Measurements from ENCODE around the gene SYCP2.
"Not testable (repeated sequence)": the region's sequence is repeated elsewhere in the genome, so short reads cannot be mapped to it uniquely, and the experiment has no call there.

Gene SYCP2

GRCh38 chr20:59958123-59958522, 24.7 kb upstream of the SYCP2 start, which contains the start of gene CDH26:
TSS of gene CDH26 (plus strand) at chr20:59958423. CDS start at chr20:59958727, 304 bp downstream.
- Histone ChIP-seq H3K36me3 (ENCODE audit: control insufficient read depth in 5 of 5, insufficient read depth in 5 of 5, low read length in 5 of 5) (peaks cover 0 to 6% (median 0%) of the 10 kb centered on the region in 5 donors), H3K9ac (ENCODE audit: low read length in 5 of 5) (no peak within 1 kb of the TSS), H3K27ac (ENCODE audit: low read depth, low read length) (no peak within 1 kb of the TSS), H3K27me3 (ENCODE audit: control insufficient read depth in 5 of 5, insufficient read depth in 4 of 5, low read length in 5 of 5) (no peaks in the 10 kb centered on the region), H3K4me1 (ENCODE audit: control insufficient read depth in 5 of 5, insufficient read depth in 5 of 5, low read length in 5 of 5) (no peaks in the 10 kb centered on the region), H3K9me3 (ENCODE audit: control insufficient read depth in 5 of 5, low read length in 5 of 5) (no peaks in the 10 kb centered on the region), H3K4me3 (ENCODE audit: low read depth in 1 of 5, low read length in 5 of 5) (no peak within 1 kb of the TSS)

DNA sequence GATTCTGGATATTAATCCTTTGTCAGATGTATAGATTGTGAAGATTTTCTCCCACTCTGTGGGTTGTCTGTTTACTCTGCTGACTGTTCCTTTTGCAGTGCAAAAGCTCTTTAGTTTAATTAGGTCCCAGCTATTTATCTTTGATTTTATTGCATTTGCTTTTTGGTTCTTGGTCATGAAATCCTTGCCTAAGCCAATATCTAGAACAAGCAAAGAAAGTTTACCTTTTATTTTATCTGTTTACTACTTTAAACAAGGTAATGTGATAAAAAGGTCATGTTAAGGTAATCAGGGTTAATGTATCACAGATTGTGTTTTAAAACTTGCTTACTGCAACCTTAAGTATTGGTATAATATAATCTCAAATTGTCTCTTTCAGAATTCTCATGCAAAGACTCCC, 24.1 kb upstream of the SYCP2 start:
- not testable (repeated sequence) for H3K27ac ChIP-seq (ENCODE audit: low read depth, low read length); H3K9ac ChIP-seq (ENCODE audit: low read length in 5 of 5); H3K4me1 ChIP-seq (ENCODE audit: control insufficient read depth in 5 of 5, insufficient read depth in 5 of 5, low read length in 5 of 5); H3K36me3 ChIP-seq (ENCODE audit: control insufficient read depth in 5 of 5, insufficient read depth in 5 of 5, low read length in 5 of 5); H3K27me3 ChIP-seq (ENCODE audit: control insufficient read depth in 5 of 5, insufficient read depth in 4 of 5, low read length in 5 of 5); H3K4me3 ChIP-seq (ENCODE audit: low read depth in 1 of 5, low read length in 5 of 5); H3K9me3 ChIP-seq (ENCODE audit: control insufficient read depth in 5 of 5, low read length in 5 of 5)

- peaks cover 2 to 11% (median 5%) of the 10 kb centered on the region in 5 donors for H3K36me3 ChIP-seq (ENCODE audit: control insufficient read depth in 5 of 5, insufficient read depth in 5 of 5, low read length in 5 of 5)
- H3K27ac ChIP-seq (ENCODE audit: low read depth, low read length) = no peak overlapping the region
- H3K27me3 ChIP-seq (ENCODE audit: control insufficient read depth in 5 of 5, insufficient read depth in 4 of 5, low read length in 5 of 5) = no peaks in the 10 kb centered on the region
These were observed 21.8 kb upstream of the SYCP2 start for GRCh38 chr20:59955131-59955796.

DNA sequence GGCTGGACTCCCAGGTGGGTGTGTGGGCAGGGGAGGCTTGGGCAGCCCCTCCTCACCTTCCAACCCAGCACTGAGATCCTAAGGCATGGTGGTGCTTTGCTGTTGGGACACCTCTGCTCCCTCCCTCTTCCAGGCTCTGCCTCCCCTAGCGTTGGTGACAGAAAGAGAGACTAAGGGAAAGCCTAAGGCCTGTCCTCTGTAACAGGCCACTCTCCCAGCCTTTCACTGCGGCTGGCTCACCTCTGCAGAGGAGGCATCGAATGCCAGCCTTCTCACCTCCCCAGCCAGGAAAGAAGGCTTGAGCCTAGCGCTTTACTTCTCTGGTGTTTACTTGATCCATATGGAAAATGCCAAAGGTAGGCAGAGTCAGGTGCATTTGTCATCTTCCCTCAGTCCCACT, 21.3 kb upstream of the SYCP2 start:
- Histone ChIP-seq H3K9me3 (ENCODE audit: control insufficient read depth in 5 of 5, low read length in 5 of 5) (no peaks in the 10 kb centered on the region), H3K4me3 (ENCODE audit: low read depth in 1 of 5, low read length in 5 of 5) (no peak overlapping the region), H3K4me1 (ENCODE audit: control insufficient read depth in 5 of 5, insufficient read depth in 5 of 5, low read length in 5 of 5) (no peaks in the 10 kb centered on the region), H3K36me3 (ENCODE audit: control insufficient read depth in 5 of 5, insufficient read depth in 5 of 5, low read length in 5 of 5) (peaks cover 2 to 11% (median 5%) of the 10 kb centered on the region in 5 donors), H3K27ac (ENCODE audit: low read depth, low read length) (no peak overlapping the region), H3K9ac (ENCODE audit: low read length in 5 of 5) (no peak overlapping the region), H3K27me3 (ENCODE audit: control insufficient read depth in 5 of 5, insufficient read depth in 4 of 5, low read length in 5 of 5) (no peaks in the 10 kb centered on the region)

More at GRCh38 chr20:59955131-59955796, 21.8 kb upstream of the SYCP2 start:
- Histone ChIP-seq H3K4me3 (ENCODE audit: low read depth in 1 of 5, low read length in 5 of 5) (no peak overlapping the region), H3K9me3 (ENCODE audit: control insufficient read depth in 5 of 5, low read length in 5 of 5) (no peaks in the 10 kb centered on the region), H3K9ac (ENCODE audit: low read length in 5 of 5) (no peak overlapping the region), H3K4me1 (ENCODE audit: control insufficient read depth in 5 of 5, insufficient read depth in 5 of 5, low read length in 5 of 5) (no peaks in the 10 kb centered on the region)

GRCh38 chr20:59949911-59950310, 16.5 kb upstream of the SYCP2 start:
- Histone ChIP-seq H3K27ac (ENCODE audit: low read depth, low read length) (no peak overlapping the region), H3K9ac (ENCODE audit: low read length in 5 of 5) (no peak overlapping the region), H3K4me3 (ENCODE audit: low read depth in 1 of 5, low read length in 5 of 5) (no peak overlapping the region), H3K4me1 (ENCODE audit: control insufficient read depth in 5 of 5, insufficient read depth in 5 of 5, low read length in 5 of 5) (peaks cover 0 to 19% (median 11%) of the 10 kb centered on the region in 5 donors), H3K27me3 (ENCODE audit: control insufficient read depth in 5 of 5, insufficient read depth in 4 of 5, low read length in 5 of 5) (no peaks in the 10 kb centered on the region), H3K36me3 (ENCODE audit: control insufficient read depth in 5 of 5, insufficient read depth in 5 of 5, low read length in 5 of 5) (peaks cover 2 to 9% (median 5%) of the 10 kb centered on the region in 5 donors), H3K9me3 (ENCODE audit: control insufficient read depth in 5 of 5, low read length in 5 of 5) (no peaks in the 10 kb centered on the region)

DNA sequence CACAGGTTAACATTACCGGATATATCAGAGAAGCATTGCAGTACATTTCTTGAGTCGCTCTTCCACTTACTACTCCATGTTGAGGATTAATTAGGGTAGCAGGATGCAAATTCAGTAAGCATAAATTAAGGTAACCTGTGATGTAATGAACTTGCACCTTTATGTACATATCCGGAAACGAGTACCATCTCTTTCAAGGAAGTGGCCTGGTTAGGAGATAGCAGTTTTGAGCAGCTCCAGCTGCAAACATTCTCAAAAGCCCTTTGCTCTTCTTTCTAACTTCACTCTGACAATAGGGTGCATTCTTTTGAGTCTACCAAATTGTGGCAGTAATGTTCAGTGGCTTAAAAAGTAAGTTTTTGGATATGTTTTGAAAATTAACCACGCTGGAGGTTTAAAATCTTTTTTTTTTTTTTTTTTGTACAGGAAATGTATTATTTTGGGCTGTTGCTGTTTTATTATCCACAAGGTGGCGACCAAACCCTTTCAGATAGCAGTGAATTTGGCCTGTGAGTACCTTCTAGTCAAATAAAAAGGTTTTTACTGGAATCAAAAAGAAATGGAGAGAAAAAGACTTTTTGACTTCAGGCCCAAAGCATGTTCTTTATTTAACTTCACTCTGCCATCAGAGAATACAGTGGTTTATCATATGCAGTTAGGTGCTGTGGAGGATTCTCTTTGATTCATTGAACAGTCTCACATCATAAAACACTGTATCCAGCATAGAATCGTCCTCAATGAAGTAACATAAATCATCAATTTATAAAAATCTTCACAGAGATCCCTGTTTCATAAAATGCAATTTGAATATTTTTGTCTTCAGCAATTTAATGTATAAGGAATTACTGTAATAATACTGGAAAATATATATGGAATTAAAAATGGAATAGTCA, 15.6 kb upstream of the SYCP2 start:
- no peaks in the 10 kb centered on the region for H3K27me3 ChIP-seq (ENCODE audit: control insufficient read depth in 5 of 5, insufficient read depth in 4 of 5, low read length in 5 of 5)
- peaks cover 0 to 19% (median 11%) of the 10 kb centered on the region in 5 donors for H3K4me1 ChIP-seq (ENCODE audit: control insufficient read depth in 5 of 5, insufficient read depth in 5 of 5, low read length in 5 of 5)
- H3K4me3 ChIP-seq (ENCODE audit: low read depth in 1 of 5, low read length in 5 of 5) = no peak overlapping the region
- no peak overlapping the region for H3K9ac ChIP-seq (ENCODE audit: low read length in 5 of 5)
- peaks cover 6 to 17% (median 13%) of the 10 kb centered on the region in 5 donors for H3K36me3 ChIP-seq (ENCODE audit: control insufficient read depth in 5 of 5, insufficient read depth in 5 of 5, low read length in 5 of 5)
- no peaks in the 10 kb centered on the region for H3K9me3 ChIP-seq (ENCODE audit: control insufficient read depth in 5 of 5, low read length in 5 of 5)
- H3K27ac ChIP-seq (ENCODE audit: low read depth, low read length) = no peak overlapping the region

- Histone ChIP-seq H3K9me3 (ENCODE audit: control insufficient read depth in 5 of 5, low read length in 5 of 5) (no peaks in the 10 kb centered on the region), H3K27me3 (ENCODE audit: control insufficient read depth in 5 of 5, insufficient read depth in 4 of 5, low read length in 5 of 5) (no peaks in the 10 kb centered on the region), H3K27ac (ENCODE audit: low read depth, low read length) (no peak overlapping the region), H3K9ac (ENCODE audit: low read length in 5 of 5) (no peak overlapping the region), H3K4me1 (ENCODE audit: control insufficient read depth in 5 of 5, insufficient read depth in 5 of 5, low read length in 5 of 5) (peaks cover 0 to 19% (median 11%) of the 10 kb centered on the region in 5 donors), H3K36me3 (ENCODE audit: control insufficient read depth in 5 of 5, insufficient read depth in 5 of 5, low read length in 5 of 5) (peaks cover 13 to 23% (median 18%) of the 10 kb centered on the region in 5 donors), H3K4me3 (ENCODE audit: low read depth in 1 of 5, low read length in 5 of 5) (no peak overlapping the region)
These were observed 14.8 kb upstream of the SYCP2 start for GRCh38 chr20:59948212-59948611.

GRCh38 chr20:59947376-59947775, 13.9 kb upstream of the SYCP2 start:
- peaks cover 0 to 19% (median 11%) of the 10 kb centered on the region in 5 donors for H3K4me1 ChIP-seq (ENCODE audit: control insufficient read depth in 5 of 5, insufficient read depth in 5 of 5, low read length in 5 of 5)
- H3K36me3 ChIP-seq (ENCODE audit: control insufficient read depth in 5 of 5, insufficient read depth in 5 of 5, low read length in 5 of 5) = peaks cover 15 to 30% (median 18%) of the 10 kb centered on the region in 5 donors
- no peaks in the 10 kb centered on the region for H3K27me3 ChIP-seq (ENCODE audit: control insufficient read depth in 5 of 5, insufficient read depth in 4 of 5, low read length in 5 of 5)
- H3K9me3 ChIP-seq (ENCODE audit: control insufficient read depth in 5 of 5, low read length in 5 of 5) = no peaks in the 10 kb centered on the region
- H3K27ac ChIP-seq (ENCODE audit: low read depth, low read length) = no peak overlapping the region
- H3K9ac ChIP-seq (ENCODE audit: low read length in 5 of 5) = no peak overlapping the region
- no peak overlapping the region for H3K4me3 ChIP-seq (ENCODE audit: low read depth in 1 of 5, low read length in 5 of 5)

DNA sequence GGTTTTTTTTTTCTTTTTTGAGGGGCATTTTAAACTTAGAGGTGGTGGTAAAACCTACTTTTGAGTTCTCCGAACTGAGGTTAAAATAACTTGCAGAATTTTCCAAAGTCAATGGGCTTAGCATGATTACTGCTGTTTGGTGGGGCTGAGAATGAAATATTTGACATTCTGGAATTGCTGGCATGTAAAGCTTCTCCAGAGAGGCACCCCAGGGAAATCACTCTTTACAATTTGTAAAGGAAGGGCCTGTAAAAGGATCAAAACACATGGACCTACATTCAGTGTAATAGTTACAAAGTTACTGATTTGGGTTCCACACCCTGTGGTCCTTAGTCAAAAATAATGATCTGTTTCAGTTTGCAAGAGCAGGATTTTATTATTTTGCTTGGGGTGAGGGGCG, 12.3 kb upstream of the SYCP2 start:
- Histone ChIP-seq H3K36me3 (ENCODE audit: control insufficient read depth in 5 of 5, insufficient read depth in 5 of 5, low read length in 5 of 5) (peaks cover 11 to 28% (median 16%) of the 10 kb centered on the region in 5 donors), H3K27me3 (ENCODE audit: control insufficient read depth in 5 of 5, insufficient read depth in 4 of 5, low read length in 5 of 5) (no peaks in the 10 kb centered on the region), H3K9ac (ENCODE audit: low read length in 5 of 5) (peak overlapping the region in 1 of 5 donors; percentile 14), H3K4me1 (ENCODE audit: control insufficient read depth in 5 of 5, insufficient read depth in 5 of 5, low read length in 5 of 5) (peaks cover 3 to 32% (median 26%) of the 10 kb centered on the region in 5 donors), H3K4me3 (ENCODE audit: low read depth in 1 of 5, low read length in 5 of 5) (no peak overlapping the region), H3K9me3 (ENCODE audit: control insufficient read depth in 5 of 5, low read length in 5 of 5) (no peaks in the 10 kb centered on the region), H3K27ac (ENCODE audit: low read depth, low read length) (no peak overlapping the region)

- Histone ChIP-seq H3K4me3 (ENCODE audit: low read depth in 1 of 5, low read length in 5 of 5) (no peak overlapping the region), H3K27me3 (ENCODE audit: control insufficient read depth in 5 of 5, insufficient read depth in 4 of 5, low read length in 5 of 5) (no peaks in the 10 kb centered on the region), H3K4me1 (ENCODE audit: control insufficient read depth in 5 of 5, insufficient read depth in 5 of 5, low read length in 5 of 5) (peaks cover 3 to 37% (median 30%) of the 10 kb centered on the region in 5 donors), H3K27ac (ENCODE audit: low read depth, low read length) (no peak overlapping the region), H3K9me3 (ENCODE audit: control insufficient read depth in 5 of 5, low read length in 5 of 5) (no peaks in the 10 kb centered on the region), H3K9ac (ENCODE audit: low read length in 5 of 5) (peak overlapping the region in 1 of 5 donors; percentile 14), H3K36me3 (ENCODE audit: control insufficient read depth in 5 of 5, insufficient read depth in 5 of 5, low read length in 5 of 5) (peaks cover 11 to 28% (median 16%) of the 10 kb centered on the region in 5 donors)
These were observed 11.7 kb upstream of the SYCP2 start for GRCh38 chr20:59945175-59945574.

Measured in subcutaneous abdominal adipose tissue (tissue), 5 donors.